MV-4-11 (cell line): Measurements from ENCODE around the gene PRPSAP1.
"Not testable (repeated sequence)": the region's sequence is repeated elsewhere in the genome, so short reads cannot be mapped to it uniquely, and the experiment has no call there.

Experiments used
- DNase-seq: peaks from one replicate; lab custom pipeline; 2025; lab: John Stamatoyannopoulos, UW

PRPSAP1 gene

DNA sequence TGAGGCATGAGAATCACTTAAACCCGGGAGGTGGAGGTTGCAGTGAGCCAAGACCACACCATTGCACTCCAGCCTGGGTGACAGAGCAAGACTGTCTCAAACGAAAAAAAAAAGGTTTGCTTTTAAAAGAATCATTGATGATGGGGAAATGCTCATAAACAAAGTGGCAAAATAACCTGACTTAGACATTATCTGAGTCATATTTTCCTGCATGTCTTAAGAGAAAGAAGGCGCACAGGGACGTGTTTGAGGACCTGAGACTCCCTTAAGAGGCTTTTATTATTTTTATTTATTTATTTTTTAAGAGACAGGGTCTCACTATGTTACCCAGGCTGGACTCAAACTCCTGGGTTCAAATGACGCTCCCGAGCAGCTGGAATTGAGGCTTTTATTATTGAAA, 5.7 kb upstream of the PRPSAP1 start:
- DNase-seq: no peak

DNA sequence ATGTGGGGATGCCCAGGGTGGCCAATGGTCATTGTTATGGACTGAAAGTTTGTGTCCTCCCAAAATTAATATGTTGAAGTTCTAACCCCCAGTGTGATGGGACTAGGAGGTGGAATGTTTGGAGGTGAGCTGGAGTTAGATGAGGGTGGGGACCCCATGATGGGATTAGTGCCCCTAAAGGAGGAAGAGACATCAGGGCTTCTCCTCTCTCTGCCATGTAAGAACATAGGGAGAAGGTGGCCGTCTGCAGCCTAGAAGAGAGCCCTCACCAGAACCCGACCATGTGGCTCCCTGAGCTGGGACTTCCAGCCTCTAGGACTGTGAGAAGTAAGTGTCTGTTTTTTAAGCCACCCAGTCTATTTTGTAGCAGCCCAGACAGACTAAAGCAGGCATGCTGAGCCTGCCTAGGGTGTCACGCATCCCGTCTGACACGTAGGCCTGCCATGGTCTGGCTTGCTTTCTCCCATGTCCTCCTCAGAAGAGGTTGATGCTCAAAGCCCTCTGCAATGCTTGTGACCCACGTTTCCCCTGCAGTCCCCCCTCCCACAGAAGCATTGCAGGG, 4.0 kb upstream of the PRPSAP1 start:
- DNase-seq: no peak

DNA sequence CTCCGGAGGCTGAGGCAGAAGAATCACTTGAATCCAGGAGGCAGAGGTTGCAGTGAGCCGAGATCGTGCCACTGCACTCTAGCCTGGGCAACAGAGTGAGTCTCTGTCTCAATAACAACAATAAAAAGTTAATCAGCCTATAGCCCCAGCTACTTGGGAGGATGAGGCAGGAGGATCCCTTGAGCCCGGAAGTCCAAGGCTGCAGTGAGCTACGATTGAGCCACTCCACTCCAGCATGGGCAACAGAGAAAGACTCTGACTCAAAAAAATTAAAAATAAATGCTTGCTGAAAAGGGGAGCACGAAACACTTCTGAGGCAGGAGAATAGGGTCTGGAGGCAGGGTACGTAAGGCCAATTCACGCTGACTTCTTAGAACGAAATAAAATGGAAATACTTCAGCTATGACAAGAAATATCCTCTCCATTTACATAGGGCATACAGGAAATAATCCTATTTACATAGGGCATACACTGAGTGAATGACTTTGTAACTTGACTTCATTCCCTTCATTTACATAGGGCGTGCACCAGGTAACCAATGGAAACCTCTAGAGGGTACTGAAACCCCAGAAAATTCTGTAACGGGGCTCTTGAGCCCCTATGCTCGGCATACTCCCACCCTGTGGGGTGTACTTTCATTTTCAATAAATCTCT, 3.2 kb upstream of the PRPSAP1 start:
- DNase-seq: no peak

DNA sequence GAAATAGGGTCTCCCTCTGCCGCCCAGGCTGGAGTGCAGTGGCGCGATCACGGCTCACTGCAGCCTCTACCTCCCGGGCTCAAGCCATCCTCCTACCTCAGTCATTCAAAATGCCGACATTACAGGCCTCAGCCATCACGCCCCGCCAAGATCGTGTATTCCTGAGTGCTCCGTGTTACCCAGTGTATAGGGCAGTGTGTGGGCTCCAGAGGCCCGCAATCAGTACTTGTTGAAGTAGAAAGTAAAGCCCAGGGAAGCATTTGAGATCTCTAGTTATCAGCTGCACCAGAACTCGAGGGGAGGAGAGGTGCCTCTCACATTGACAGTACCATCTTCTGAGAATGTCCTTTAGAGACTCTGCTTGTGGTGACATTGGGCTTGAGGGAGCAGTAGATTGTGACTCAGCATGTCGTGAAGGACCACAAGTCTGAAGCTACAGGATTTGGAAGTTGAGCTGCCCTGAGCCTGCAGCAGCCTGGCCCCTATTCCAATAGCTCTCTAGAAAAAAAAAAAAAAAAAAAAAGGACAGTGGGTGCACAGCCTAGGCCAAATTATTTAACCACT, 1.1 kb upstream of the PRPSAP1 start:
- DNase-seq: peak; percentile 56

DNA sequence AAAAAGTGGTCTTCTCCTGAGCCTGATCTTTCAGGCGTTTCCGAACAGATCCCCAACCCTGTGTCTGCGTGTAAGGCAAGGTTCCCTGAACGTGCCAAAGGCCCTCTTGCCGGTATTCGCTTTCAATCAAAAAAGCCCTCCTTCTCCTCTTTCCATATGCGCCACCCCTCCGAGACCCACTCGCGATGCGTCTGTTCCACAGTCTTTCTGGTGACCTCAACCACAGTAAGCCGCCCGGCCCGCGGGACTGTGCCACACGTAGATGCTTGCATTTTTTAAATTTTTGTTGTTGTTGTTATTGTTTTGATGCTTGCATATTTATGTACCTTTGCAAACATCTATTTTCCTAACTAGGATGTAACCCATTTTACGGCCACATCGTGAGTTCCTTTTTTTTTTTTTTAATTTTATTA, 607 bp upstream of the PRPSAP1 start:
- no peak for DNase-seq

DNA sequence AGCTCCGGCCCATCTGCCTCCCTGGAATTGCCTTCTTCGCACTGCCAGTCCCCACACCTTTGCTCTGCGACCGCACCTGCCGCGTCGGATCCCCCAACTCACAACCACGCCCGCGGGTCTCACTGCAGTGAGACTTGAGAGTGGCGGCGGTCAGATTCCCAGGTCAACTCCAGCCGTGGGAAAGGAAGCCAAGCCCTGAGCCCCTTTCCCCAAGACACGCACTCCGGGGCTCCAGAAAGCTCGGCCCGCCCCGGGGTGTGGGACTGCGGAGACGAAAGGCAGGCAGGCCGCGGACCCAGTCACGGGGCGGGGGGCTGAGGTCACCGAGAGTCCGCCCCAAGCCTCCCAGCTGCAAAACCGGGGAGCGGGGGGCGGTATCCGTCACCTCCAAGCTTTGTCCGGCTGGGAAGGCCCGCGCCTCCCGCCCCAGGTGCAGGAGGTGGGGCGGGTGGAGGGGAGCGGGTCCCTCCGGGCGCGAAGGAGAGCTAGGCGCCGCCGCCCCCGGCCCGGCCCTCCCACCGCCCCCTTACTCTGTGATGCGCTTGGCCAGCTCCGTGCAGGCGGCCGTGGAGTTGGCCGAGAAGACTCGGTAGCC, 615 bp downstream of the PRPSAP1 start:
- DNase-seq: no peak

DNA sequence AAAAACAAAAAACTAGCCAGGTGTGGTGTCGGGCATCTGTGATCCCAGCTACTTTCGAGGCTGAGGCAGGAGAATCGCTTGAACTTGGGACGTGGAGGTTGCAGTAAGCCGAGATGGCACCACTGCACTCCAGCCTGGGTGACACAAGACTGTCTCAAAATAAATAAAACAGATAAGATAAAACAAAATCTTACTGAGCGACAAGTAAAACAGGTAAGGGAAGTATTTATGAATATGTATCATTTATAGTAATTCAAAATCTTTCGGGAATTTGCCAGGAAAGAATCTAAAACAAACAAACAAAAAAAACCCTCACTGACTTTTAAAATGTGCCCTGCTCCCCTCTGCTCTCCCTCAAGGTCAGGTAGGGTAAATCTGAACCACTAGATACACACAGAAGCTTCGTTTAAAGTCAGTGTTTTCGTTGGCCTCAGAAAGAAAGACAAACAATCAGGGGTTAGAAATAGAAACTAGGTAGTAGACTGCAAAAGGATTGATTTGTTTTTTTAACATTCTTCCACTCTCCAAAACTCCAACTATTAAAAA, 2.1 kb downstream of the PRPSAP1 start:
- no peak for DNase-seq

DNA sequence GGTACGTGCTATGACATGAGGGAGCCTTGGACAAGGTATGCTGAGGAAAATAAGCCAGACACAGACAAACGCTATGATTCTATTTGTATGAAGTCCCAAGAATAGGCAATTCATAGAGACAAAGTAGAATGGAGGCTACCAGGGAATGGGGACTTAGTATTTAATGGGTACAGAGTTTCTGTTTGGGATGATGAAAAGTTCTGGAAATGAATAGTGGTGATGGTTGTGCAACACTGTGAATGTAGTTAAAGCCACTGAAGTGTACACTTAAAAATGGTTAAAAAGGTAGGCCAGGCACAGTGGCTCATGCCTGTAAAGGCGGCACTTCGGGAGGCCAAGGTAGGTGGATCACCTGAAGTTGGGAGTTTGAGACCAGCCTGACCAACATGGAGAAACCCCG, 3.3 kb downstream of the PRPSAP1 start:
- DNase-seq: no peak

DNA sequence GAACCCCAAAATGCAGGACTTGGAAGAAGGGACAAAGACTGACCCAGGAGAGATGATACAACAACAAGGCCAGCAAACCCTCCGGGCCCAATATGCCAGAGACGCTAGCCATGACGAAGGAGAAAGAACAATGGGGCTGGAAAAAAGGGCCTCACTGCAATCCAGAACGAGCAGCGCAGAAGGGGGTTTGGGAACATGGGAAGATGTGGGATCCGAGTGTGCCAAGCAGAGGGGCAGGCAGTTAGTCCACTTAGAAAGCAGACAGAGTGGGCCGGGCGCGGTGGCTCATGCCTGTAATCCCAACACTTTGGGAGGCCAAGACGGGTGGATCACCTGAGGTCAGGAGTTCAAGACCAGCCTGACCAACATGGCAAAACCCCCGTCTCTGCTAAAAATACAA, 6.8 kb downstream of the PRPSAP1 start:
- DNase-seq: not testable (repeated sequence)

DNA sequence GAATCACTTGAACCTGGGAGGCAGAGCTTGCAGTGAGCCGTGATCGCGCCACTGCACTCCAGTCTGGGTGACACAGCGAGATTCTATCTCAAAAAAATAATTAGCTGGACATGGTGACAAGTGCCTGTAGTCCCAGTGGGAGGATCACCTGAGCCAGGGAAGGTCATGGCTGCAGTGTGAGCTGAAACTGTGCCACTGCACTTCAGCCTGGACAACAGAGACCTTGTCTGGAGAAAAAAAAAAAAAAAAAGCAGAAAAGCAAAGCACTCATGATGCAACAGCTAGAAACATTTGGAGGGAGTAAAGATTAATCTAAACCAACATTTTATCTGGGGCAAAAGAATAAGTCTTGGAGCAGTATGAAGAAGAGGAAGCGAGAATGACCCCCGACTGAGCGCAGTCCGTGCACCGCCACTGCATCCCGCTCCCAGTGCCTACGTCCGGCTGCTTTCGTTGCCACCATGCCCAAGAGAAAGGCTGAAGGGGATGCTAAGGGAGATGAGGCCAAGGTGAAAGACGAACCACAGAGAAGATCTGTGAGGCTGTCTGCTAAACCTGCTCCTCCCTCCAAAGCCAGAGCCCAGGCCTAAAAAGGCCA, 8.2 kb downstream of the PRPSAP1 start:
- DNase-seq: peak; percentile 75

DNA sequence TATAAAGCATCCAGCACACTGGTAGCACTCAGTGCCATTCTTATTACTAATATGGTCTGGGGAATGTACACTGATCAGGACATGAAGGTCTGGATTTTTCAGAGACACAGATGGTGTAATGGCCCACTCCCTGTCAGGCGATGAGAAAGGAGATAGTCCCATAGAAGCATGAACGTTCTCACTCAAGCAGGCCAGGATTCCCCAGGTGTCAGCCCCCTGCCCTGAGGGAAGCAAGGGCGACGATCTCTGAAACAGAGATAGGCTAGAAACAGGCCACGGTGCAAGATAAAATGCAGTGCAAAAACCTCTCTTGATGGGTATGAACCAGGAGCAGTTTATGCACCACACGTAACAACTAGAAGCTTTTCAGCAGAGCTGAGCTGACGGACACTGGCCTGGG, 10.6 kb downstream of the PRPSAP1 start:
- no peak for DNase-seq

DNA sequence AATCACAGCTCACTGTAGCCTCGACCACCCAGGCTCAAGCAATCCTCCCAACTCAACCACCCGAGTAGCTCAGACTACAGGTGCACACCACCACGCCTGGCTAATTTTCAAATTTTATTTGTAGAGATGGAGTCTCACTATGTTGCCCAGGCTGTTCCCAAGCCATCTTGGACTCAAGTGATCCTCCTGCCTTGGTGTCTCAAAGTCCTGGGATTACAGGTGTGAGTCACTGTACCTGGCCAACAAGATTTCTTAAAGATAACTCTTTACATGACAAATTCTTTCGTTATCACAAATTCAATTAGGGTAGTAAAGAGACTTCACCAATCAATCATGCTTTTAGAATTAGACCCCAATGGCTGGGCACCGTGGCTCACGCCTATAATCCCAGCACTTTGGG, 12.4 kb downstream of the PRPSAP1 start:
- no peak for DNase-seq

DNA sequence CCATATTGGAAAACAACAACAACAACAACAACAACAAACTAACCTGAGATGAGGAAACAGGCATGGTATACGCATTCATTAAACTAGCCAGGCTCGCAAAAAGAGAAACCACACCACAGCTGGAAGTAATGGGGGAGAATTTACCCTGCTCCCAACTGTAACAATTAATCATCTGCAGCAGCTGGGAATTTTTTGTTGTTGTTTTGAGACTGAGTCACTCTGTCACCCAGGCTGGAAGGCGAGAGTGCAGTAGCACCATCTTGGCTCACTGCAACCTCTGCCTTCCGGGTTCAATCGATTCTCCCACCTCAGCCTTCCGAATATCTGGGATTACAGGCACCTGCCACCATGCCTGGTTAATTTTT, 16.3 kb downstream of the PRPSAP1 start:
- DNase-seq: no peak

DNA sequence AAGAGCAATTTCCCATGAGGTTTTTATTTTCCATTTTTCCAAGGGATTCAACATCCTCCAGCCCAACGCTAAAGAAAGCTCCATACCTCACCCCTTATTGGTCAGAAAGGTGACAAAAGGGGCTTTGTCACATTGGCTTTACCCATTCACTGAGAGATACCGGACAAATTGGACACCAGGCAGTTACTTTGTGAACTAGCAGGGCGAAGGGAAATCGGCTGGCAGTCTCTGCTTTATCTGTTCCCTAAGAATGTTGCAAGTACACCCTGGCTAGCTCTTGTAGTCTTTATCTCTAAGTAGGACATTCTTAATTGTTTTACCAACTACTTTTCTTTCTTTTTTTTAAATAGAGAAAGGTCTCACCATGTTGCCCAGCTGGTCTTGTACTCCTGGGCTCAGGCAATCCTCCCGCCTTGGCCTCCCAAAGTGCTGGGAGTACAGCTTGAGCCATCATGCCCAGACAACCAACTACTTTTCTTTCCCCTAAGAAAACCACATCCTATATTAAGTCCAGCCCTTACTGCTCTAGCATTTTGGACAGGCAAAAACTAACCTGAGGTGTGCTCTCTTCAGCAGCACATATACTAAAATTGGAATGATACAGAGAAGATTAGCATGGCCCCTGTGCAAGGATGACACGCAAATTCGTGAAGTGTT, 16.8 kb downstream of the PRPSAP1 start:
- peak; percentile 21 for DNase-seq

DNA sequence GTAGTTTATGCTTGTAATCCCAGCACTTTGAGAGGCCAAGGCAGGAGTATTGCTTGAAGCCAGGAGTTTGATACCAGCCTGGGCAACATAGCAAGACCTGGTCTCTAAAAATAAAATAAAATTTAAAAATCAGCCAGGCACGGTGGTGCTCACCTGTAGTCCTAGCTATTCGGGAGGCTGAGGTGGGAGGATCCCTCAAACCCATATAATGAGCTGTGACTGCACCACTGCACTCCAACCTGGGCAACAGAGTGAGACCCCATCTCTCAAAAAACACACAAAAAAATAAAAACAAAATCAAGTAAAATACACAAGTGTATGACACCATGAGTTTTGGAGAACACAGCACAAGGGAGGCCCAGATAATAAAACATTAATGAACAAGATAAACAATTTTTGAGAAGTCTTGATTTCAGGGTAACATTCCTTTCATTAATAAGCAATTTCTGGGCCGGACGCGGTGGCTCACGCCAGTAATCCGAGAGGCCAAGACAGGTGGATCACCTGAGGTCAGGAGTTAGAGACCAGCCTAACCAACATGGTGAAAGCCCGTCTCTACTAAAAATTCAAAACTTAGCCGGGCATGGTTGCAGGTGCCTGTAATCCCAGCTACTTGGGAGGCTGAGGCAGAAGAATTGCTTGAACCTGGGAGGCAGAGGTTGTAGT, 17.9 kb downstream of the PRPSAP1 start:
- DNase-seq: no peak

DNA sequence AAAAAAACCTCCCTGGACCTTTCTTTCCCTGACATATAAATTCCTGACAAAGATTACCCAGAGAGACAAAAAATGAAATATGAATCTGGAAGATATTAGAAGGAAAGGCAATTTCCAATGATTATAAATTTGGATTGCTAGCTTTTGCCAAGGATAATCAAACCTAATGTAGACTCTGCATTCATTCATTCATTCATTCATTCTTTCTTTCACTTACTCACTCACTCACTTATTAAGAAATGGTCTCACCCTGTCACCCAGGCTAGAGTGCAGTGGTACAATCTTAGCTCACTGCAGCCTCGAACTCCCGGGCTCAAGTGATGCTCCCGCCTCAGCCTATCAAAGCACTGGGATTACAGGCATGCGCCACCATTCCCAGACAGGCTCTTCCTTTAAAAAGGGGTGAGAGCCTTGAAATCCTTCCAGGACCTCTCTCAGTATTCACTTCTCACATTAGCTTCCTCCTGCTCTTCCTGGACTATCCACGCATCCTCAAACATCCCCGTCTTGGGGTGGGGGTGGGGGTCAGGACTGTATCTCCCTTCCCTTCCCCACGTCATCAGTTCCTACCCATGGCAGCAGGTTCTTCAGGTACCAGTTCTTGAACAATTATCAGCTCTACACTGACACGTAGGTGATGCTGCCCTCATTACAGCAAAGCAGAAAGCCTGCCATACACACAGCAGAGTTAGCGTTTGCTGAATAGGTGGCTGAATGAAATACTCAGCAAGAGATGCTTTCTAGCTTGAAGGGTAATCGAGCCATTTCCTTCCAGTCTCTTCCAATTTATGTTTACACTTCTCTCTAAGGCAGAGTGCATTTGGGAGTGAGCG, 19.8 kb downstream of the PRPSAP1 start:
- no peak for DNase-seq

DNA sequence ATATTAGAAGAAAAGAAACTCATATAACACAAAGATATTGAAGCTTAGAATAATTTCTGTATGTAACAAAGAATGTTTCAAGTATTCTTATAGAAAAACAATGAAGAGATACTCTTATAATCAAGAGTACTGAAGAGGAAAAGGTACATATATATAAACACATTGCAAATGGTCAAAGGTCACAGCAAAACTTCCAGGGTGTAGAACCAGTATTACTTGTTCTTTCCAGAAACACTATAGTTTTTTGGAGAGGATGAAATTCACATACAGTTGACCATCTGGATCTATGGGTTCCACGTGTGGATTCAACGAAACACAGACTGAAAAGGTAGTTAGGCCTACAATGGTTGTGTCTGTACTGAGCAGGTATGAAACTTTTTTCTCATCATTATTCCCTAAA, 22.6 kb downstream of the PRPSAP1 start:
- no peak for DNase-seq

DNA sequence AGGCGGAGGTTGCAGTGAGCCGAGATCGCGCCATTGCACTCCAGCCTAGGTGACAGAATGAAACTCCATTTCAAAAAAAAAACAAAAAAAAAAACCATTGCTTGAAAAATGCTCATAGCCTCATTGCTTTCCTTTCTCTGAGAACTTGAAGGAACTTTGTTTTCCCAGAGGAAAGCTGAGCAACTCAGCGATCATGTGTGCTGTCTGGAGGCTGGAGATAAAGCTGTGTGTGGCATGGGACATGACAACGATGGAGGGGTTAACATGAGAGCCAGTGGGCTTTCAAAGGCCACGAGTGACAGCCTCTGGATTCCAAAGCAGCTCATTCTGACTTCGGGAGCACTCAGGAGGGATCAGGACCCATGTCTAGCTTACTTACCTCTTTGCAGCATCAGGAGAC, 24.1 kb downstream of the PRPSAP1 start:
- no peak for DNase-seq

DNA sequence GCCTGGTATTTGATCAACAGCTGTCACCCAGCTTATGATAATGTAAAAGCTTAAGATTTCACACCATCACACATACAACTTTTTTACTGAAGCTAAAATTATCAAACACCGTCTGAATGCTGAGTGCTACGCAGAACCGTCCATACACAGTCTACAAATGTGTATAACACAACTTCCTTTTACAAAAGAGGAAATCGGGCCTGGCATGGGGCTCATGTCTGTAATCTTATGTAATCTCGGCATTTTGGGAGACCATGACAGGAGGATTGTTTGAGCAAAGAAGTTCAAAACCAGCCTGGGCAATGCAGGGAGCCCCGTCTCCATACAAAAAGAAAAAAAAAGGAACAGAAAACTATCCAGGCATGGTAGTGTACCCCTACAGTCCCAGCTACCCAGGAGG, 26.0 kb downstream of the PRPSAP1 start:
- peak; percentile 87 for DNase-seq

DNA sequence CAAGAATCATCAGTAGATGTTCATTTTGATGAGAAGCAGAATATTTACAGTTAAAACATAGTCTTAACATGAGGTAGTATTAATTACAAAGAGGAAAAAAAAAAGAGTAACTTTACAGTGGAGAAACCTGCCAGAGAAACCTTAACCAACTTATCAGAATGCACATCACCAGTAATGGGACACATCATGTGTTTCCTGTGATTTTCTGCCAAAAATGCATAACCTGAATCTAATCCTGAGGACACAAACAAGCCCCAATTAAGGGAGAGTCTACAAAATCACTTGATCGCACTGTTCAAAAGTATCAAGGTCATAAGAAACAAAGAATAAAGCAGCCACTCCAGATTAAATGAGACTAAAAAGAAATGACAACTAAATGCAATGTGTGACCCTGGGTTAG, 27.4 kb downstream of the PRPSAP1 start:
- DNase-seq: no peak

DNA sequence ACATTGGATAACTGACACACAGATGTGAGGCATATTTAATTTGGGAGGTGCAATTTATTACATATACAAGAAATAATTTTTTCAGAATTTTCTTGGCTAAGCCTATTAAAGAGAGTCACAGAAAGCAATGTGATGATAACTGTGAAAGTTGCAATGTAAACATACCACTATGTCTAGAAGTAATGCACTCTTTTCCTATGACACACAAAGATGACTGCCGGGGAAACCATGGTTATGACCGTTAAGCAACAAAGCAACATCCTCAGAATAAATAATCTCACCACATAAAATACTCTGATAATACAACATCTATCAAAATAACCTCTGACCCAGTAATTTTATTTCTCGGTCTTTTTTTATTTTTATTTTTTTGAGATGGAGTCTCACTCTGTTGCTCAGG, 35.1 kb downstream of the PRPSAP1 start:
- no peak for DNase-seq
